HG03469 (cell line): ENCODE measurements around the gene LARGE1.
"Not testable (repeated sequence)": the region's sequence is repeated elsewhere in the genome, so short reads cannot be mapped to it uniquely, and the experiment has no call there.

Experiments used
- ATAC-seq: cut with Tn5 transposase; IDR thresholded peaks from one replicate; pipeline ENCODE4 v1.9.1; 2021; ENCODE audit warnings: mild to moderate bottlenecking, moderate library complexity, moderate number of reproducible peaks; ENCODE audit not compliant: unreplicated experiment

Gene LARGE1

DNA sequence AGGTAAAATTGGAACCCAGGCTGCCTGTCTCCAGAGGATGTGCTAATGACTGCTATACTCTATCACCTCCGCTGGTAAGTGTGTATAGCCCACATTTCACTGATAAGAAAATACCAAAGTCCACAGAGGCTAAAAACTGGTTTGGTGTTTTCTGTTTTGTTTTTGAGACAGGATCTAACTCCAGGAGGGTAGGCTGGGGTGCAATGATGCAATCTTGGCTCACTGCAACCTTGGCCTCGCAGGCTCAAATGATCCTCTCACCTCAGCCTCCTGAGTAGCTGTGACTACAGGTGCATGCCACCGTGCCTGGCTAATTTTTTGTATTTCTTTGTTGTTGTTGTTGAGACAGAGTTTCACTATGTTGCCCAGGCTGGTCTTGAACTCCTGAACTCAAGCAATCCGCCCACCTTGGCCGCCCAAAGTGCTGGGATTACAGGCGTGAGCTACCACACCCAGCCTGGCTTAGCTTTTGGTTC lies 409.8 kb downstream of the LARGE1 start:
- ATAC-seq = no peak

GRCh38 chr22:33504941-33505625 lies 415.2 kb downstream of the LARGE1 start:
- ATAC-seq = no peak

- no peak for ATAC-seq
These were observed 424.2 kb downstream of the LARGE1 start for GRCh38 chr22:33496112-33496511.

GRCh38 chr22:33493476-33494205 lies 426.6 kb downstream of the LARGE1 start:
- no peak for ATAC-seq

- ATAC-seq = no peak
These were observed 428.0 kb downstream of the LARGE1 start for GRCh38 chr22:33492210-33492651.

GRCh38 chr22:33487041-33487716 lies 433.1 kb downstream of the LARGE1 start:
- ATAC-seq = no peak

GRCh38 chr22:33481550-33481949 lies 438.7 kb downstream of the LARGE1 start:
- ATAC-seq = no peak

DNA sequence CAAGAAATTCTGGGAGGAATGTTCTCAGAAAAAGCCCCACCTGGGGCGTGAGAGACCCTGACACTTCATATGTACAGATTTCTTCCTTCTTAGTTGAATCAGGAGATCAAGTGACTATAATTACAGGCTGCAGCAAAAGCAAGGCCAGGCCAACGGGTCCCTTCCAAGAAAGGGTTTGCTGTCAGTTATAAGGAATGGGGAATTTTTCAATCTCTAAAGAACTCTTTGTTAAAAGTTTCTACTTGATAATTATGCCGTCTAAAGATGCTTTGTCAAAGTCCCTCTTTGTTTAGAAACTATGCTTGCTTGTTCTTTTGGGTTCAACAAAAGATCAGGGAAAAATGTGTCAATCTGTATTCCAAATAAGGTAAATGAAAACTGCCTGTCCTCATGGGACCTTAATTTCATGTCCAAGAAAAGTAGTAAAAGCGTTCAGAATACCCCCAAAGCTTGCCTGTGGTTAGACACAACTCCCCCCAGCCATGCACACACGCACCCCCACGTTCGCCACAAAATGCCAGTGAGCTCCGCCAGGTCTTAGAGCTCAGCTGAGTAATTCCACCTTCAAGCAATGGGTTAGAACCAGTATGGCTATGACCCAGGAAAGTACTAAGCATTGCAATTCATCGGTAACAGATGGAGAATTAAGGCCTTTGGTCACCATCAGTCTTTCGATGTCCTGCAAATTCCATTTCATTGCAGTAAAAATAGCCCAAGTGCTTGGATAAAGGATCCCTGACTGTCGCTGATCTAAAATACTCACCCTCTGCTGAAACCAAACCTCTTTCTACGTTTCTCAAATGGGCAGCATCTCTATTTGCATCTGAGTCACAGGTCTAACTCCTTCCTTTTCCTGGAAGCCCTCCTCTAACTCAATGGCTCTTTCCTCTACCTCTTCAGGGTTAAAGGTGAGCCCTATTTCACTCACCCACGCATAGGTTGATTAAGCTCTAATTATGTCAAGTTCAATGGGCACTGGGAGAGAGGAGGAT lies 442.9 kb downstream of the LARGE1 start:
- no peak for ATAC-seq

DNA sequence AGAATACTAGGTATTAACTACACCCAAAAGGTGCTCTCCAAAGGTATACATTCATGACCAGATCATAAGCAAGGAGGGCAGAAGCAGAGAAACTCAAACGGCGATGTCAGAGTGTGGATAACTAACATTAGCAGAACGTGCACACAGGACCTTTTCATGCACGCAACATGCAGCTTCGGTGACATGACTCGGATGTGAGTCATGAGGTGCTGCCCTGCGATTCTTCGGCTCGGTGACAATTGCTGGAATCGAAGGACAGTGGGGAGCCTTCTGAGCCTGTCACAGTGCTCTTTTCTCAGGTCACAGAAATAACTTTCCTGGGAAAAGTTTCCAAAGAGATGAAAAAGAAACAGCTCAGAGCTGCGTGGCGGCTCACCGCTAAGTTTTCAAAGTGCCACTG lies 443.6 kb downstream of the LARGE1 start:
- no peak for ATAC-seq

- no peak for ATAC-seq
These were observed 444.1 kb downstream of the LARGE1 start for GRCh38 chr22:33476206-33476605.

DNA sequence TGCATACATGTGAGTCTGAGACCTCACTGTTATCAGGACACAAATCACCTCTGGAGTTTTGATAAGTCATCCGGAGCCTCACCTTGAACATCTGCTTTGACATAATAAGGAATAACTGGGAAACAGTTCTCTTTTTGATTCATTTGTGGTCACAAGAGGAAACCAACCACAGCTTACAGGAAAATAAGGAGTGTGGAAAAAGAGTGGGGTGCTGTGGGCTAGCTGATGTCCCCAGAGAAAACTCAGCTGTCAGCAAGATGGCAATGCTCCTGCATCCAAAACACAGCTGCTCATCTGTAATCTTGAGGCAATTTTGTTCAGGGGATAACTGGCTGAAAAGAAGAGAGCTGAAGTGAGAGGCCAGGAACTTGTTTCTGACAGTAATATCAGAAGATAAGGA lies 445.7 kb downstream of the LARGE1 start:
- no peak for ATAC-seq

DNA sequence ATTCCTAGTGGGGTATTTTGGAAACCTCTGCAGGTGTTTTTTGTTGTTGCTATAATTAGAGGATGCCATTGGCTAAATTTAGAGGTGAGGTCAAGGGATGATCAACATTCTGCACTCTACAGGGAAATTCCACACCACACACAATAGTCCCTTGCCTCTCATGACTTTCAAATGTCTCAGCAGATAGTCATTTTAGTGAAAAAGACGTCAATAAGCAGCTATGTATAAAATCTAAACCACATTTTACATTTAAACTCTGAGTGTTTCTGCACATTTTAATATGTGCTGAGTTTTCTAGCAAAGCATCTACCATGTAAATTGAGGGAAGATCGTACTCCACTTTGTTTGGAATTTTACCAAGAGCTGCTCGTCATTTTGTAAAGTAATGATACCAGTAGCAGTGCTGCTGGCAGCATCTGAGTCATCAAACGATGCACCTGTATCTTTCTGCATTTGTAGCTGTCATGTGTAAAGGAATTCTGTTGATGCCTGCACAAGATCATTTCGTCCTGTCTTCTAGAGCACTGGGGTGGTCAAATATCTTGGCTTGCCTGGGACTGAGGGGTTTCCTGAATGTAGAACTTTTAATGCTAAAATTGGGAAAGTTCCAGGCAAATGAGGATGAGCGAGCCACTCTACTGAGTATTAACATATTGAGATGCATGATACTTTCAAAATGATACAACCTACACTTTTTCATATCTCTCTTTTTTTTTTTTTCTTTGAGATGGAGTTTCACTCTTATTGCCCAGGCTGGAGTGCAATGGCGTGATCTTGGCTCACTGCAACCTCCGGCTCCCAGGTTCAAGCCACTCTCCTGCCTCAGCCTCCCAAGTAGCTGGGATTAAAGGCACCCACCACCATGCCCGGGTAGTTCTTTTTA lies 447.6 kb downstream of the LARGE1 start:
- peak; percentile 43 for ATAC-seq

DNA sequence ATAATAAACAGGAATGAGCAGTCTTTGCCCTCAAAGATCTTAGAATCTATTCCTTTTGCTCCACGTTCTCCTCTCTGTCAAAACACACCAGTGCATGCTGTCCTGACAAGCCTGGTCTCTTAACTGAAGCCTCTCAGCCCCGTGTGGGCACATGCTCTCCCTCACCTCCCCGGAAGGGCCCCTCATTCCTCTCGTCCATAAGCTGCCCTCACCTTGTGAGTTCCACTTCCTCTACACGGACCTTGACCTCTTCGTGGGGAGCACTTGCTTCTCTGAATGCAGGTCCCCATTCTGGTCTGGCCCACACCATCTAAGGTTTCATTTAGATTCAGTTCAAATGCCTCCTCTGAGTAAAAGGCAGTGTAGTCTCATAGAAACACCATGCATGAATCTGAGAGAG lies 449.8 kb downstream of the LARGE1 start:
- no peak for ATAC-seq

DNA sequence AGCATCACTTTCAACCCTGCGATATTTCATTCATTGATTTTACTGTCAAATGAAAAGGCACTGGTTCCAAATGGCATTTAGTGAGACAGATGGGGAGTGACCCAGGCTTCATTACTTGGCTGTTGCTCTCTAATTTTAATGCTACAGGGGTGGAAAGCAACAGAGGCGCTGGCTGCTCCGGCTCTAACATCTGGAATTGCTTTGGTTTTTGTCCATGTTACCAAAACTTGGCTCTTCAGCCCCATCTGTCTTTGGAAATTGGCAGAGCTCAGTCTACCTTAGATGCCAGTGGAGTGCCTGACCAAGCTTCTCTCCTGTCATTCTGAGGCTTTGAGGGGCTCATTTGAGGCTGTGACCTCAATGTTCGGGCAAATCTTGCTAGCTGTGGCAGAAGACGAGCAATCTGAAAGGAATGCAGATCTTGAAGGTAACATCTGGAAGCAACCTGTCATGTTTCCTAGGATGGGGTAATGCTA lies 452.6 kb downstream of the LARGE1 start:
- ATAC-seq = no peak

DNA sequence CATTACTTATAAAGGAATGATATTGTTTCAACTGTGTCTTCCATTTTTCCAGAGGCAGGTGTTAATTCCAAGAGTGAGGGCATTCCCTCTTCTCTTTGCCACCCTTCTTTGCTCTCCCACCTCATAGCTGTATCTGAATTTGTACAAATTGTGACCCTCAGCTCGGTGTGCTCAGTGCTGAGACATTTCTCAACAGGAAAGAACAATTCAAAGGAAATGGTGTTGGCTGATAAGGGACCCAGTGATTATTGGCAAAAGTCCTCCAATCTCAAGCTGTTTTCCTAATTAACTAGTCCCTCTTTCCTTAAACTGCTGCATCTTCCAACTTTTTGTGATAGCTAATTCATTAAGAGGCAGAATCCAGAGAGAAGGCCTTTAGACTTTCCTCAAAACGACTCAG lies 453.2 kb downstream of the LARGE1 start:
- no peak for ATAC-seq

DNA sequence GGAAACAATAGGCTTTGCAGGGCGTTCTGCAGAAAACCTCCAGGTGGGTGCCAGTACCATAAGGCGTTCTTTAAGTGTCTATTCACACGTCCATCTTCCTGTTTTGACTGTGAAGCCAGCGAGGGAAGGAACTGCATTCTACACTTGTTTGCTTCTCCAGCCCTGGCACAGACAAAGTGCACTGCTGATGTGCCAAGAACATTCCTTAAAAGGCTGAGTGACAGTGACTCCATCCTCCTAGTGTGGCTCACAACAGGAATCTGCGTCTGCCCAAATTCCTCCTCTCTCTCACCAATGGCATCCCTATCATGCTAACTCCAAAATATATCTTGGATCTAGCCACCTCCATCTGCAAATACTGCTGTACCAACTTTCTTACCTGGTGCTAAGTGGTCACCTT lies 454.7 kb downstream of the LARGE1 start:
- no peak for ATAC-seq

DNA sequence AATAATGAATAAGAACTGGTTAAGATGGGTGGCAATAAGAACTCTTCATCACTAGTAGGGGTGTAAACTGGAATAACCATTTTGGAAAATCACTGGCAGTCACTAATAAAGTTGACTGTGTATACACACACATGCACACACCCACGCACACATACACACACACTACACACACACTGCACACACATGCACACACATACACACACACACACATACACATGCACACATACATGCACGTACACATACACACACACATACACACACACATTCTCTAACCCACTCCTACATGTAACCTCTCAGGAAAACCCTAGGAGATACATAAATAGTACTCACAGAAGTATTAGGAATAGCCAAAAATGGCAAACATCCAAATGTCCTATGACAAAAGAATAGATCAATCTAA lies 455.6 kb downstream of the LARGE1 start:
- no peak for ATAC-seq

DNA sequence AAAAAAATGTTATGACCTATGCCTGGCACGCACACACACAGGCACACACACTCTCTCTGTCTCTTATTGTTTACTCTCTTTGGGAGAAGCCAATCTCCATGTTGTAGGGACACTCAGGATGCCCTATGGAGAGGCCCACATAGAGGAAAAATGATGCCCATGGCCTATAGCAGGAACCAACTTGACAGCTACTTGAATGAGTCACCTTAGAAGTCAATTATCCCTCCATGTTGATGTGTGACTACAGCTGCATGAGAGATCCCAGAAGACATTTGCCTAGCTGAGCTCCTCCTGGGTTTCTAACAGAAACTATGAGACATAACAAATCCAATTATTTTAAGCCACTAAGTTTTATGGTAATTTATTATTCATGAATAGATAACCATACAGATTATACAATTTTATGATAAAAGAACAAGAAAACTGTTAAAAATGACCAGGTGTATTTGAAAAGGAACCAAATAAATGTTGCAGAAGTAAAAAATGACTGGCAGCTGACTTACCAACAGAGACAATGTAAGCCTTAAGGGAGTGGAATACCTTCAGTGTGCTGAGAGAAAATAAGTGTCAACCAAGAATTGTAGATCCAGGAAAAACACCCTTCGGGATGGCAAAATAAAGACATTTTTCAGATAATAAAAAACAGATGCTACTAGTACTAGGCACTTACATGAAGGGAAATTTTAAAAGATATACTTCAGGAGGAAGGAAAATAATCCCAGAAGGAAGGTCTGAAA lies 458.4 kb downstream of the LARGE1 start:
- ATAC-seq = no peak

GRCh38 chr22:33461245-33461644 lies 459.0 kb downstream of the LARGE1 start:
- ATAC-seq = not testable (repeated sequence)
